Muscle of leg (tissue), 16 donors: ENCODE measurements around the gene CH25H. TPM values are rescaled to one million over a fixed set of nuclear protein-coding genes. Genes with fewer than 3 reads are reported as not detected.
"Not testable (repeated sequence)": the region's sequence is repeated elsewhere in the genome, so short reads cannot be mapped to it uniquely, and the experiment has no call there.

ENCODE experiments used
- DNase-seq: peaks from one replicate; pipeline ENCODE4 v3.0.0; 2013
- H3K27ac ChIP-seq: one replicate; pipeline ENCODE4 v1.5.1; 2013; ENCODE audit warnings: mild to moderate bottlenecking, low read length, control low read depth
- H3K27me3 ChIP-seq: one replicate; pipeline ENCODE4 v1.6.1; 2013; ENCODE audit warnings: low read length; ENCODE audit not compliant: control insufficient read depth, insufficient read depth
- H3K36me3 ChIP-seq: one replicate; pipeline ENCODE4 v1.6.1; 2013; ENCODE audit warnings: low read length; ENCODE audit not compliant: control insufficient read depth, insufficient read depth
- H3K4me1 ChIP-seq: one replicate; pipeline ENCODE4 v1.6.1; 2013; ENCODE audit warnings: low read length; ENCODE audit not compliant: control insufficient read depth, insufficient read depth
- H3K4me3 ChIP-seq: one replicate; pipeline ENCODE4 v1.5.1; 2013; ENCODE audit warnings: low read length, control low read depth
- H3K9me3 ChIP-seq: replicated peaks from 2 replicates; pipeline ENCODE4 v1.6.1; 2013; ENCODE audit warnings: low read depth, low read length; ENCODE audit not compliant: control insufficient read depth
- WGBS: methylation state at CpG from one replicate; pipeline ENCODE4 v1.1.5; 2013; ENCODE audit warnings: missing lambda C conversion rate; ENCODE audit not compliant: insufficient coverage; 5-methylcytosine and 5-hydroxymethylcytosine counted together
- long read RNA-seq, 11 donors: transcript quantifications; one replicate each; lab custom pipeline, GENCODE V29; 2026
- polyA plus RNA-seq, 8 donors: library from polyadenylated mRNA; unstranded; fragments of 120-200 nt; gene quantifications; one replicate each; pipeline versions ENCODE4 v1.2.1 to v1.2.3, GENCODE V29; 2013; ENCODE audit warnings: inconsistent platforms in 1 of 8, low replicate concordance in 1 of 8; ENCODE audit not compliant: insufficient read length in 8 of 8, insufficient read depth in 1 of 8
- total RNA-seq: library from RNA; stranded (reverse); fragments of 120-200 nt; gene quantifications from one replicate; pipeline ENCODE4 v1.2.4, GENCODE V29; 2013

CH25H gene
- total RNA-seq (0.22 TPM), polyA plus RNA-seq (1 to 10 TPM in 1 of 8 donors, under 1 TPM in 7; 0.33 to 2.8 (median 0.46) TPM)
- long read RNA-seq, donor 1, result 0 reads
- long read RNA-seq, donor 2, partial matches to known transcripts, result 0 of 1 reads
- long read RNA-seq, donor 2, other reads (novel, unspliced or antisense), result 0 of 1 reads
- long read RNA-seq, donor 3, result 0 reads
- long read RNA-seq, donor 4, partial matches to known transcripts, result 0 of 1 reads
- long read RNA-seq, donor 4, other reads (novel, unspliced or antisense), result 0 of 1 reads
- long read RNA-seq, donor 5, result 0 reads
- long read RNA-seq, donor 6, result 0 reads
- long read RNA-seq, donor 7, partial matches to known transcripts, result 0 of 1 reads
- long read RNA-seq, donor 7, other reads (novel, unspliced or antisense), result 0 of 1 reads
- long read RNA-seq, donor 8, result 0 reads
- long read RNA-seq, donor 9, partial matches to known transcripts, result 0 of 1 reads
- long read RNA-seq, donor 9, other reads (novel, unspliced or antisense), result 0 of 1 reads
- long read RNA-seq, donor 10, partial matches to known transcripts, result 0 of 1 reads
- long read RNA-seq, donor 10, other reads (novel, unspliced or antisense), result 0 of 1 reads
- long read RNA-seq, donor 11, result 0 reads

GRCh38 chr10:89207181-89207800, at the start of gene CH25H:
CH25H (minus strand) TSS chr10:89207317; CDS start chr10:89207292, 25 bp downstream.
- 0% methylated on average over 22 of the region's 28 CpGs for WGBS
- no peaks in the 10 kb centered on the region for H3K36me3 ChIP-seq
- H3K27me3 ChIP-seq, result peaks cover 36% of the 10 kb centered on the region
- H3K9me3 ChIP-seq, result no peaks in the 10 kb centered on the region
- H3K27ac ChIP-seq, result peak within 1 kb of the TSS; percentile 11
- H3K4me3 ChIP-seq, result peak within 1 kb of the TSS; percentile 49
- peaks cover 18% of the 10 kb centered on the region for H3K4me1 ChIP-seq
- peak; percentile 93 for DNase-seq

GRCh38 chr10:89256340-89256739, 49.2 kb upstream of the CH25H start:
- H3K4me1 ChIP-seq, result peaks cover 7% of the 10 kb centered on the region
- DNase-seq, result no peak
- H3K9me3 ChIP-seq, result no peaks in the 10 kb centered on the region
- WGBS, result 27% methylated on average over 2 of the region's 3 CpGs
- peak overlapping the region; percentile 49 for H3K27ac ChIP-seq
- H3K27me3 ChIP-seq, result no peaks in the 10 kb centered on the region
- H3K36me3 ChIP-seq, result no peaks in the 10 kb centered on the region
- no peak overlapping the region for H3K4me3 ChIP-seq

GRCh38 chr10:89255793-89256192, 48.7 kb upstream of the CH25H start:
- peaks cover 10% of the 10 kb centered on the region for H3K4me1 ChIP-seq
- no peaks in the 10 kb centered on the region for H3K9me3 ChIP-seq
- no peak overlapping the region for H3K4me3 ChIP-seq
- H3K27me3 ChIP-seq, result no peaks in the 10 kb centered on the region
- no peak for DNase-seq
- no peaks in the 10 kb centered on the region for H3K36me3 ChIP-seq
- no peak overlapping the region for H3K27ac ChIP-seq

- not testable (repeated sequence) for H3K36me3 ChIP-seq, H3K4me1 ChIP-seq, H3K4me3 ChIP-seq, DNase-seq, H3K27me3 ChIP-seq, H3K27ac ChIP-seq, H3K9me3 ChIP-seq
- no CpG with 5 or more reads among the region's 2 CpGs for WGBS
Measured at GRCh38 chr10:89255091-89255579, 48.0 kb upstream of the CH25H start.

- no peaks in the 10 kb centered on the region for H3K9me3 ChIP-seq
- DNase-seq, result no peak
- H3K27me3 ChIP-seq, result no peaks in the 10 kb centered on the region
- no peaks in the 10 kb centered on the region for H3K36me3 ChIP-seq
- no CpG with 5 or more reads among the region's 2 CpGs for WGBS
- H3K4me3 ChIP-seq, result peak overlapping the region; percentile 95
- peaks cover 7% of the 10 kb centered on the region for H3K4me1 ChIP-seq
- no peak overlapping the region for H3K27ac ChIP-seq
Measured at GRCh38 chr10:89252225-89252585, 45.1 kb upstream of the CH25H start.

- H3K36me3 ChIP-seq, result no peaks in the 10 kb centered on the region
- peak within 1 kb of the TSS; percentile 95 for H3K4me3 ChIP-seq
- H3K27ac ChIP-seq, result peak within 1 kb of the TSS; percentile 68
- no peaks in the 10 kb centered on the region for H3K9me3 ChIP-seq
- H3K27me3 ChIP-seq, result no peaks in the 10 kb centered on the region
- DNase-seq, result peak; percentile 98
- H3K4me1 ChIP-seq, result peaks cover 7% of the 10 kb centered on the region
- under 1% methylated on average over 49 of the region's 53 CpGs for WGBS
Measured at GRCh38 chr10:89251409-89252224, 44.5 kb upstream of the CH25H start, which contains the start of gene LIPA. LIPA (minus strand) TSS chr10:89251775; CDS start chr10:89247648, 4,127 bp downstream.

GRCh38 chr10:89250865-89251408, 43.8 kb upstream of the CH25H start:
- H3K27me3 ChIP-seq, result no peaks in the 10 kb centered on the region
- H3K4me3 ChIP-seq, result peak overlapping the region; percentile 95
- no peak overlapping the region for H3K27ac ChIP-seq
- H3K9me3 ChIP-seq, result no peaks in the 10 kb centered on the region
- 33% methylated on average over 12 of the region's 13 CpGs for WGBS
- H3K4me1 ChIP-seq, result peaks cover 6% of the 10 kb centered on the region
- no peaks in the 10 kb centered on the region for H3K36me3 ChIP-seq
- DNase-seq, result no peak

GRCh38 chr10:89248990-89249389, 41.9 kb upstream of the CH25H start:
- no peak for DNase-seq
- Histone ChIP-seq H3K27ac (no peak overlapping the region), H3K4me1 (peaks cover 5% of the 10 kb centered on the region), H3K27me3 (no peaks in the 10 kb centered on the region), H3K36me3 (no peaks in the 10 kb centered on the region), H3K4me3 (no peak overlapping the region), H3K9me3 (no peaks in the 10 kb centered on the region)
- WGBS, result no CpG with 5 or more reads among the region's 3 CpGs

- H3K4me1 ChIP-seq, H3K27ac ChIP-seq, DNase-seq, H3K36me3 ChIP-seq, H3K4me3 ChIP-seq, H3K27me3 ChIP-seq, H3K9me3 ChIP-seq: not testable (repeated sequence)
- 100% methylated on average over 1 of the region's 2 CpGs for WGBS
Measured at GRCh38 chr10:89247623-89248022, 40.5 kb upstream of the CH25H start.
